NCI-H748 (cell line): ENCODE measurements around the gene CDH13.

Experiments
- DNase-seq: peaks from one replicate; lab custom pipeline; 2025; ENCODE audit not compliant: unreplicated experiment; lab: John Stamatoyannopoulos, UW

The CDH13 gene

GRCh38 chr16:83270061-83270460 is 643.3 kb downstream of the CDH13 start:
- DNase-seq = no peak

GRCh38 chr16:83270640-83271039 is 643.9 kb downstream of the CDH13 start:
- no peak for DNase-seq

- no peak for DNase-seq
Measured at GRCh38 chr16:83271123-83271522, 644.4 kb downstream of the CDH13 start.

GRCh38 chr16:83271970-83272575 is 645.3 kb downstream of the CDH13 start:
- no peak for DNase-seq

GRCh38 chr16:83272843-83273242 is 646.1 kb downstream of the CDH13 start:
- DNase-seq = no peak

GRCh38 chr16:83273504-83274173 is 646.9 kb downstream of the CDH13 start:
- DNase-seq = no peak

- DNase-seq = no peak
Measured at GRCh38 chr16:83279251-83279650, 652.5 kb downstream of the CDH13 start.

- no peak for DNase-seq
Measured at GRCh38 chr16:83285921-83286320, 659.2 kb downstream of the CDH13 start.

GRCh38 chr16:83296505-83296904 is 669.7 kb downstream of the CDH13 start:
- DNase-seq = no peak

GRCh38 chr16:83298541-83298940 is 671.8 kb downstream of the CDH13 start:
- no peak for DNase-seq

- DNase-seq = peak; percentile 85
Measured at GRCh38 chr16:83300326-83300725, 673.6 kb downstream of the CDH13 start.

- no peak for DNase-seq
Measured at GRCh38 chr16:83301971-83302370, 675.2 kb downstream of the CDH13 start.

GRCh38 chr16:83302853-83303252 is 676.1 kb downstream of the CDH13 start:
- no peak for DNase-seq

- DNase-seq = no peak
Measured at GRCh38 chr16:83305092-83305491, 678.3 kb downstream of the CDH13 start.

- no peak for DNase-seq
Measured at GRCh38 chr16:83306961-83307593, 680.3 kb downstream of the CDH13 start.

GRCh38 chr16:83307594-83307992 is 680.8 kb downstream of the CDH13 start:
- DNase-seq = no peak

- no peak for DNase-seq
Measured at GRCh38 chr16:83308414-83308813, 681.6 kb downstream of the CDH13 start.

- DNase-seq = no peak
Measured at GRCh38 chr16:83310816-83311215, 684.0 kb downstream of the CDH13 start.

GRCh38 chr16:83312015-83312717 is 685.4 kb downstream of the CDH13 start:
- DNase-seq = no peak

GRCh38 chr16:83312718-83313245 is 686.0 kb downstream of the CDH13 start:
- no peak for DNase-seq

GRCh38 chr16:83315271-83315670 is 688.5 kb downstream of the CDH13 start:
- DNase-seq = no peak

- DNase-seq = no peak
Measured at GRCh38 chr16:83316458-83316857, 689.7 kb downstream of the CDH13 start.
